ENCODE measurements around the gene NMRK2. TPM values are rescaled to one million over a fixed set of nuclear protein-coding genes. Genes with fewer than 3 reads are reported as not detected.

NMRK2 gene
- polyA plus RNA-seq, 1 of the 3 experiments (the other 2 are of a cell fraction), result not detected

DNA sequence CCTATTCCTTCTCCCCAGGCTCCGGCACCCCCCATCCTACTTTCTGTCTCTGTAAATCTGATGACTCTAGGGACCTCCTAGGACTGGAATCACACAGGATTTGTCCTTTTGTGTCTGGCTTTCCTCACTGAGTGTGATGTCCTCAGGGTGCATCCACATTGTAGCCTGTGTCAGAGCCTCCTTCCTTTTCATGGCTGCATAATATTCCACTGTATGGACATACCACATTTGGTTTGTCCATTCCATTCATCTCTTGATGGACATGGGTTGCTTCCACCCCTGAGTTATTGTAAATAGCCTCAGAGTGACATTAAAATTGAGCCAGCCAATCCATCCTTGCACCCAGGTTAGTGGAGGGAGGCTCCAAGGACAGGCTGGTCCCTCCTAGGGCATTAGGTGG lies 22.8 kb upstream of the NMRK2 start:
- WGBS (ENCODE audit: low lambda C conversion rate), result 100% methylated on average over 1 of the region's 1 CpG

More for the DNA sequence above, 22.8 kb upstream of the NMRK2 start:
- Histone ChIP-seq H3K4me2 (no peak overlapping the region), H3K9ac (no peak overlapping the region), H3K27me3 (ENCODE audit: insufficient read depth) (no peaks in the 10 kb centered on the region), H2AFZ (ENCODE audit: low read depth) (no peak overlapping the region), H3K4me3 (ENCODE audit: low read depth in 2 of 2, low read length in 1 of 2) (peak overlapping the region in 1 of 2 experiments; percentile 0; a peak in 1 of 4 replicates), H3K36me3 (replicated peaks in 1 of 2; ENCODE audit: control insufficient read depth in 1 of 2, insufficient read depth in 2 of 2, low read length in 1 of 2) (no peaks in the 10 kb centered on the region), H4K20me1 (ENCODE audit: insufficient read depth) (no peaks in the 10 kb centered on the region), H3K79me2 (ENCODE audit: insufficient read depth) (no peaks in the 10 kb centered on the region), H3K27ac (ENCODE audit: low read depth in 2 of 2, low read length in 1 of 2) (no peak overlapping the region), H3K4me1 (ENCODE audit: control insufficient read depth in 1 of 2, insufficient read depth in 2 of 2, low read depth in 1 of 2, low read length in 1 of 2) (no peaks in the 10 kb centered on the region), H3F3A (replicated peaks; ENCODE audit: insufficient read depth) (no peaks in the 10 kb centered on the region), H3K9me3 (no peaks in the 10 kb centered on the region), H3K9me2 (no peaks in the 10 kb centered on the region)
- TF ChIP-seq, protein P1, sequence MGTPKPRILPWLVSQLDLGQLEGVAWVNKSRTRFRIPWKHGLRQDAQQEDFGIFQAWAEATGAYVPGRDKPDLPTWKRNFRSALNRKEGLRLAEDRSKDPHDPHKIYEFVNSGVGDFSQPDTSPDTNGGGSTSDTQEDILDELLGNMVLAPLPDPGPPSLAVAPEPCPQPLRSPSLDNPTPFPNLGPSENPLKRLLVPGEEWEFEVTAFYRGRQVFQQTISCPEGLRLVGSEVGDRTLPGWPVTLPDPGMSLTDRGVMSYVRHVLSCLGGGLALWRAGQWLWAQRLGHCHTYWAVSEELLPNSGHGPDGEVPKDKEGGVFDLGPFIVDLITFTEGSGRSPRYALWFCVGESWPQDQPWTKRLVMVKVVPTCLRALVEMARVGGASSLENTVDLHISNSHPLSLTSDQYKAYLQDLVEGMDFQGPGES (IDR thresholded peaks at IDR 0.05; ENCODE audit: low read depth, low read length), result no peak
- no peak for TF ChIP-seq ELF1 (IDR thresholded peaks at IDR 0.05)
- no peak for TF ChIP-seq SMC3 (IDR thresholded peaks at IDR 0.05; ENCODE audit: low read depth, low read length)
- TF ChIP-seq FOXJ3 (CRISPR knock-in tag; IDR thresholded peaks at IDR 0.05), result no peak
- TF ChIP-seq CTCF (IDR thresholded peaks at IDR 0.05), result no peak
- no peak for TF ChIP-seq TAF1 (IDR thresholded peaks at IDR 0.05; ENCODE audit: borderline replicate concordance, low read depth, low read length)
- TF ChIP-seq, protein P2, sequence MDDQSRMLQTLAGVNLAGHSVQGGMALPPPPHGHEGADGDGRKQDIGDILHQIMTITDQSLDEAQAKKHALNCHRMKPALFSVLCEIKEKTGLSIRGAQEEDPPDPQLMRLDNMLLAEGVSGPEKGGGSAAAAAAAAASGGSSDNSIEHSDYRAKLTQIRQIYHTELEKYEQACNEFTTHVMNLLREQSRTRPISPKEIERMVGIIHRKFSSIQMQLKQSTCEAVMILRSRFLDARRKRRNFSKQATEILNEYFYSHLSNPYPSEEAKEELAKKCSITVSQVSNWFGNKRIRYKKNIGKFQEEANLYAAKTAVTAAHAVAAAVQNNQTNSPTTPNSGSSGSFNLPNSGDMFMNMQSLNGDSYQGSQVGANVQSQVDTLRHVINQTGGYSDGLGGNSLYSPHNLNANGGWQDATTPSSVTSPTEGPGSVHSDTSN (IDR thresholded peaks at IDR 0.05), result no peak
- TF ChIP-seq USF1 (IDR thresholded peaks at IDR 0.05; ENCODE audit: borderline replicate concordance, low read depth), result no peak
- TF ChIP-seq GABPA (IDR thresholded peaks at IDR 0.05; ENCODE audit: low read depth), result no peak
- no peak for TF ChIP-seq POLR2AphosphoS5 (IDR thresholded peaks at IDR 0.05; ENCODE audit: low read depth, low read length)
- TF ChIP-seq MXI1 (IDR thresholded peaks at IDR 0.05; ENCODE audit: low read depth, low read length), result no peak
- no peak for TF ChIP-seq MEF2A (IDR thresholded peaks at IDR 0.05; ENCODE audit: borderline replicate concordance, low read depth)
- TF ChIP-seq RFX5 (IDR thresholded peaks at IDR 0.05; ENCODE audit: low read length), result no peak
- TF ChIP-seq FOXM1 (IDR thresholded peaks at IDR 0.05; ENCODE audit: low read depth), result no peak
- CTCF ChIA-PET, result no interaction called here
- no peak for DNase-seq
- POLR2A ChIA-PET, result no interaction called here

All from SK-N-SH (cell line).